GM19035 (cell line): ENCODE results near the gene RFTN2.
"Not testable (repeated sequence)": the region's sequence is repeated elsewhere in the genome, so short reads cannot be mapped to it uniquely, and the experiment has no call there.

Experiments used
- ATAC-seq: cut with Tn5 transposase; IDR thresholded peaks from one replicate; pipeline ENCODE4 v1.9.1; 2021; ENCODE audit not compliant: unreplicated experiment

The RFTN2 gene

GRCh38 chr2:197675246-197675645 is at the start of gene RFTN2:
RFTN2 (minus strand) TSS chr2:197675587; CDS start chr2:197675458, 129 bp downstream.
- ATAC-seq = no peak

GRCh38 chr2:197717863-197718262 is 42.5 kb upstream of the RFTN2 start:
- ATAC-seq = no peak

- no peak for ATAC-seq
Observed at GRCh38 chr2:197713271-197713670, 37.9 kb upstream of the RFTN2 start.

GRCh38 chr2:197711578-197711977 is 36.2 kb upstream of the RFTN2 start:
- no peak for ATAC-seq

GRCh38 chr2:197710424-197711042 is 35.1 kb upstream of the RFTN2 start:
- peak; percentile 74 for ATAC-seq

- ATAC-seq = not testable (repeated sequence)
Observed at GRCh38 chr2:197709140-197709539, 33.8 kb upstream of the RFTN2 start.

- ATAC-seq = no peak
Observed at GRCh38 chr2:197708331-197708730, 32.9 kb upstream of the RFTN2 start.

- no peak for ATAC-seq
Observed at GRCh38 chr2:197707316-197708213, 32.2 kb upstream of the RFTN2 start.

GRCh38 chr2:197706839-197707207 is 31.4 kb upstream of the RFTN2 start:
- no peak for ATAC-seq

- ATAC-seq = no peak
Observed at GRCh38 chr2:197705912-197706838, 30.8 kb upstream of the RFTN2 start.

- ATAC-seq = peak; percentile 87
Observed at GRCh38 chr2:197705121-197705911, 29.9 kb upstream of the RFTN2 start, which contains the start of gene MARS2. MARS2 (plus strand) TSS chr2:197705369; CDS start chr2:197705406, 37 bp downstream.

GRCh38 chr2:197704434-197705120 is 29.2 kb upstream of the RFTN2 start:
- ATAC-seq = peak; percentile 35

GRCh38 chr2:197700960-197701359 is 25.6 kb upstream of the RFTN2 start:
- no peak for ATAC-seq

- not testable (repeated sequence) for ATAC-seq
Observed at GRCh38 chr2:197699724-197700123, 24.3 kb upstream of the RFTN2 start.

- not testable (repeated sequence) for ATAC-seq
Observed at GRCh38 chr2:197696571-197696970, 21.2 kb upstream of the RFTN2 start.

GRCh38 chr2:197695971-197696370 is 20.6 kb upstream of the RFTN2 start:
- not testable (repeated sequence) for ATAC-seq

- not testable (repeated sequence) for ATAC-seq
Observed at GRCh38 chr2:197695206-197695605, 19.8 kb upstream of the RFTN2 start.

- no peak for ATAC-seq
Observed at GRCh38 chr2:197677483-197677882, 2.1 kb upstream of the RFTN2 start.

- ATAC-seq = no peak
Observed at GRCh38 chr2:197677056-197677455, 1.7 kb upstream of the RFTN2 start.
